GM20000 (cell line): ENCODE data around the gene RANBP3.

Experiments
- DNase-seq: peaks from one replicate; pipeline ENCODE4 v3.0.0; 2012; ENCODE audit warnings: low spot score
- CTCF ChIP-seq: IDR thresholded peaks from 2 replicates; pipeline ENCODE4 v1.5.1; 2012; ENCODE audit warnings: mild to moderate bottlenecking, control low read depth; ENCODE audit errors: extremely low read depth, missing control alignments

RANBP3 gene

DNA sequence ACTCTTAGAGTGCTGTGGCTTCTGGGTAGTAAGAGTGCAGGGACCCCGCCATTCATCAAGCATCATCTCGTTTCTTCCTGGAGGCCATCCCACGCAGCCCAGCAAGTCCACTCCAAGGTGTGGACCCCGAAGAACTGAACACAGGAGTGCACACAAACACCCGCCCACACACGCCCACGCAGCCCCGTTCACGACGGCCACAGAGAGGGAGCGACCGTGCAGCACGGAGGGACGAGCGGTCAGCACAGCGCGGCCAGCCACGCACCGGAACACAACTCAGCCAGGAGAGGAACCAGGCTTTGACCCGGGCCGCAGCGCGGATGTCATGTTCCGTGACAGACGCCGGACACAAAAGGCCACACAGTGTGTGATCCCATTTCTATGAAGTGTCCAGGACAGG, 18.2 kb upstream of the RANBP3 start:
- TF ChIP-seq CTCF: no peak
- no peak for DNase-seq

GRCh38 chr19:5995606-5996005, 17.7 kb upstream of the RANBP3 start:
- DNase-seq: no peak

GRCh38 chr19:5994405-5995165, 16.6 kb upstream of the RANBP3 start:
- no peak for DNase-seq
- no peak for TF ChIP-seq CTCF

More at GRCh38 chr19:5995606-5996005, 17.7 kb upstream of the RANBP3 start:
- no peak for TF ChIP-seq CTCF

GRCh38 chr19:5993648-5994358, 15.9 kb upstream of the RANBP3 start:
- DNase-seq: no peak
- TF ChIP-seq CTCF: no peak

DNA sequence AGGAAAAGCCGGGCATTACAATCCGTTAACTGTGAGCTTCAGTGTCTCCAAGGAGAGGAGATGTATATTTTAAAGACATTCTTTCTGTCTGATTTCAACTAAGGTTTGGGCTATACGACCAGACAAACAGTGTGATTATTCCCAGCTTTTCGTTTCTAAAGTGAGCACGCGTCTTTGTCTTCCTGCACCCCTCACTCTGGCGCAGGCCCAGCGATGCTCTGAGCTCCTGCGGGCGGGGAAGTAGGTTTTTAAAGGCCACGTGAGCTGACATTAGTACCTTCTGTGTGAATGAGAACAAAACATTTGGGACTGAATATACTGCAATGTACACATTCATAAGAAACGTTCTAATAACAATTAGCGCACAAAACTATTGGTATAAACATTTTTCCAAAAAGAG, 15.3 kb upstream of the RANBP3 start:
- TF ChIP-seq CTCF: no peak
- no peak for DNase-seq

DNA sequence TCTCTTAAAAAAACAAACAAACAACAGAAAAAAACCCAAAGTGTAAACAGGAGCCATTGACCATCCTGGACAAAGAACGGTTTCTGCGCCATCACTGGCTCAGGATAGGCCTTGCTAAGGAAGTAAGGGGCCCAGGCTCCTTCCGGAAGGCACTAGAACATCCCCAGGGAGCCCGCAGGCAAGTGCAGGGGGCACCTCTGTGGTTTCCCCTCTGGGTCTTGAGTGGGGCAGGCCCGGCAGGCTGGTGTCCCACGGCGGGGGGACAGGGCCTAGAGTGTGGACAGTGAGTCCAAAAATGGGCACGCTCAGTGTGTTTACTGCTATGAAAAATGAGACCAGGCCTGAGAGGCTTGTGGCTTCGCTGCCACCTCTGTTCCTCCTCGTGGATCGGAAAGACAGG, 14.8 kb upstream of the RANBP3 start:
- no peak for TF ChIP-seq CTCF
- DNase-seq: no peak

- DNase-seq: no peak
- TF ChIP-seq CTCF: no peak
These were observed 13.4 kb upstream of the RANBP3 start for GRCh38 chr19:5991244-5991838.
